ENCODE data around the gene DCST1.

DNA sequence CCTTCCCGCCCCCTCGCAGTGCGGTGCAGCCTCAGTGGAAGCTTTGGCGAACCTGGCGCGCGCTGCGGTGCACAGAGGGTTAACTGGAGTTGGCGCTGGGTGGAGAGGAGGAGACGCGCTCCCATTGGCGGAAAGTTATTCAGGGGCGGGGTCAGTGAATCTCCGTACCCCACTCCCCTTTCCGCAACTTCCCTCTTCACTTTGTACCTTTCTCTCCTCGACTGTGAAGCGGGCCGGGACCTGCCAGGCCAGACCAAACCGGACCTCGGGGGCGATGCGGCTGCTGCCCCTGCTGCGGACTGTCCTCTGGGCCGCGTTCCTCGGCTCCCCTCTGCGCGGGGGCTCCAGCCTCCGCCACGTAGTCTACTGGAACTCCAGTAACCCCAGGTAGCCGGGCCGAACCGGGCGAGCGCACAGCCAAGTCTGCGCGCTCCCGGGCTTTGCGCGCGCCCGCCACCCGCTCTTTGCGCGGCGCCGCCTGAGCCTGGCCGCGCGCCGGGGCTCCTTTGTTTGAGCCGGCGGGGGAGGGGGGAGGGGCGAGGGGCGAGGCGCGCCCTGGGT lies 30.0 kb downstream of the DCST1 start, which contains the start of gene EFNA4:
- TF ChIP-seq CTCF (IDR thresholded peaks at IDR 0.05) (no peak), EZH2 (IDR thresholded peaks at IDR 0.05; ENCODE audit: borderline replicate concordance, insufficient read depth, low read depth, low read length, poor library complexity, severe bottlenecking) (no peak)

All from B cell (primary cell).